Gastrocnemius medialis (tissue), 4 donors: ENCODE data around the gene CTXN2. TPM values are rescaled to one million over a fixed set of nuclear protein-coding genes. Genes with fewer than 3 reads are reported as not detected.

Source experiments
- ATAC-seq, 2 donors: fragments of 150-250 bp; one replicate each; pipeline ENCODE4 v1.9.1; 2016
- DNase-seq, 2 donors: peaks; one replicate each; pipeline ENCODE4 v3.0.0-alpha.2; 2019
- H3K27ac ChIP-seq, 4 donors: fragments of 200-600 bp; sonication (generic); 1 replicate in 1 of 4; 2 replicates in 3 of 4; pipeline ENCODE4 v1.5.1; 2016 to 2018; ENCODE audit warnings: mild to moderate bottlenecking in 2 of 4, moderate library complexity in 1 of 4
- H3K27me3 ChIP-seq, 3 donors: fragments of 200-600 bp; sonication (generic) in 2 of 3; 1 replicate in 1 of 3; 2 replicates in 2 of 3; pipeline versions ENCODE4 v1.5.1 to v1.6.0; 2016 to 2019; ENCODE audit warnings: mild to moderate bottlenecking in 1 of 3, moderate library complexity in 1 of 3
- H3K36me3 ChIP-seq, 2 donors: fragments of 200-600 bp; sonication (generic) in 1 of 2; one replicate each; pipeline ENCODE4 v1.5.1; 2017 to 2018
- H3K4me1 ChIP-seq, 2 donors: fragments of 200-600 bp; sonication (generic) in 1 of 2; one replicate each; pipeline ENCODE4 v1.5.1; 2016 to 2017; ENCODE audit warnings: mild to moderate bottlenecking in 2 of 2
- H3K4me3 ChIP-seq, 4 donors: fragments of 200-600 bp; sonication (generic) in 3 of 4; 1 replicate in 1 of 4; 2 replicates in 3 of 4; pipeline ENCODE4 v1.5.1; 2016 to 2019; ENCODE audit warnings: mild to moderate bottlenecking in 2 of 4
- H3K9me3 ChIP-seq, 3 donors: fragments of 200-600 bp; sonication (generic) in 2 of 3; 1 replicate in 1 of 3; 2 replicates in 2 of 3; pipeline ENCODE4 v1.5.1; 2016 to 2019
- POLR2A ChIP-seq, 2 donors: fragments of 450-650 bp; IDR thresholded peaks; one replicate each; pipeline ENCODE4 v1.6.1; 2017; ENCODE audit warnings: antibody characterized with exemption in 2 of 2, mild to moderate bottlenecking in 2 of 2, moderate library complexity in 2 of 2
- in situ Hi-C, 4 donors: fragments of 200-750 bp; cut with MboI; loops; one replicate each; pipeline versions ENCODE4 v1.15.0 to v1.8.0; 2017; ENCODE audit warnings: low sequenced_read_pairs in 4 of 4
- intact Hi-C: fragments of 100-400 bp; cut with DNase I; formaldehyde crosslinking; loops from one replicate; pipeline ENCODE4 v1.15.1; 2023; ENCODE audit warnings: low total_unique reads
- total RNA-seq, 4 donors: library from RNA; depleted of rRNA; stranded (reverse); fragments of >200 nt; gene quantifications; one replicate each; pipeline versions ENCODE4 v1.1.0 to v1.2.3, GENCODE V29; 2016
- TF ChIP-seq, protein P1 (sequence below), 5 experiments: fragments of 450-650 bp in 3 of 5; fragments of 200-600 bp in 2 of 5; sonication (generic) in 2 of 5; IDR thresholded peaks in 4 of 5; conservative IDR thresholded peaks in 1 of 5; 1 replicate in 4 of 5; 2 replicates in 1 of 5; pipeline ENCODE4 v1.5.1; 2016 to 2019; ENCODE audit warnings: antibody characterized with exemption in 5 of 5, mild to moderate bottlenecking in 3 of 5, moderate library complexity in 3 of 5

The CTXN2 gene
- total RNA-seq, 4 donors from 2014 or later: not detected

DNA sequence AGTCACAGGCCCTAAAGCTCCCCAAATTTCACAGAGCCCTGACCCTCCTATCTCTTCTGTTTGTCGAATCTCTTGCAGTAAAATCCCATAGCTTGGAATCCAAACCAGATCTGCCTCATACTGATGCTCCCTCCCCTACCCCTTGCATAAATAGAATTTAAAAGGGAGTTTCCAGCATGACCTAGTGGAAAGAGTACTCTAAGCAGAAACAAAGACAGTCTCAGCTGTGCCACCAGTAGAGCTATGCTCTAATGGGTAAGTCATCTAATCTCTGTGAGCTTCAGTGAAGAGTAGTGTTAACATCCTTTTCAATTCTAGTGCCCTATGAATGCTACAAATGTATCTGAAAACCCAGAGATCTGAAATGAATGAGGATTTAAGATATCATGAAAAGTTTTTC, 10.6 kb downstream of the CTXN2 start:
- intact Hi-C loops: no loop called here
- no peak for DNase-seq
- no peaks in the 10 kb centered on the region for H3K27me3 ChIP-seq
- in situ Hi-C loops: no loop called here
- no peaks in the 10 kb centered on the region for H3K4me1 ChIP-seq
- no peak for ATAC-seq
- no peaks in the 10 kb centered on the region for H3K36me3 ChIP-seq
- H3K9me3 ChIP-seq: no peaks in the 10 kb centered on the region
- H3K4me3 ChIP-seq: no peak overlapping the region
- H3K27ac ChIP-seq: no peak overlapping the region
- no peak for TF ChIP-seq POLR2A (IDR thresholded peaks at IDR 0.05)
- TF ChIP-seq, protein P1, sequence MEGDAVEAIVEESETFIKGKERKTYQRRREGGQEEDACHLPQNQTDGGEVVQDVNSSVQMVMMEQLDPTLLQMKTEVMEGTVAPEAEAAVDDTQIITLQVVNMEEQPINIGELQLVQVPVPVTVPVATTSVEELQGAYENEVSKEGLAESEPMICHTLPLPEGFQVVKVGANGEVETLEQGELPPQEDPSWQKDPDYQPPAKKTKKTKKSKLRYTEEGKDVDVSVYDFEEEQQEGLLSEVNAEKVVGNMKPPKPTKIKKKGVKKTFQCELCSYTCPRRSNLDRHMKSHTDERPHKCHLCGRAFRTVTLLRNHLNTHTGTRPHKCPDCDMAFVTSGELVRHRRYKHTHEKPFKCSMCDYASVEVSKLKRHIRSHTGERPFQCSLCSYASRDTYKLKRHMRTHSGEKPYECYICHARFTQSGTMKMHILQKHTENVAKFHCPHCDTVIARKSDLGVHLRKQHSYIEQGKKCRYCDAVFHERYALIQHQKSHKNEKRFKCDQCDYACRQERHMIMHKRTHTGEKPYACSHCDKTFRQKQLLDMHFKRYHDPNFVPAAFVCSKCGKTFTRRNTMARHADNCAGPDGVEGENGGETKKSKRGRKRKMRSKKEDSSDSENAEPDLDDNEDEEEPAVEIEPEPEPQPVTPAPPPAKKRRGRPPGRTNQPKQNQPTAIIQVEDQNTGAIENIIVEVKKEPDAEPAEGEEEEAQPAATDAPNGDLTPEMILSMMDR (IDR thresholded peaks at IDR 0.05 in 4 of 5, conservative IDR thresholded peaks at IDR 0.05 in 1 of 5): no peak

DNA sequence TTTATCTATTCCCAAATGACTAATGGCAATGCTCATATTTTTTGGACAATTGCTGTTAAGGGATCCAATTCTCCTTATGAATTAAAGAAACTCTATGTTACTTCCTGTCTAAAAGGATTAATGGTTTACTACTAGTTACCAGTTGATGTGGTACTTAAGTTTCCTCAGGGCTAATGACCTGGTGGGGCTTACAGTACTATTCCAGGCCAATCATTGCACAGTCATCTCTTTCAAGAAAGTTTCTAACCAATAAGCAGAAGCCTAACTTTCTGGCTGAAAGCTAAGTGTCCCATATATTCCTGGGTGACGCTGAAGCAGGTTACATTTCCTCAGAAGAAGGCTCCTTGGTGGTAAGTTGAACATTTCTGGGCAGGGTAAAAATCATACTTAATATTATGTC, 14.5 kb downstream of the CTXN2 start, which contains the start of gene SLC12A1:
SLC12A1 (plus strand) TSS at position 322 of the 400 bp plus-strand sequence. CDS start 1,418 bp downstream, outside the sequence.
- ATAC-seq (no peak), DNase-seq (no peak)
- intact Hi-C loops (no loop called here), in situ Hi-C loops (no loop called here)
- Histone ChIP-seq H3K4me1 (no peaks in the 10 kb centered on the region), H3K4me3 (no peak within 1 kb of the TSS), H3K9me3 (no peaks in the 10 kb centered on the region), H3K36me3 (no peaks in the 10 kb centered on the region), H3K27me3 (no peaks in the 10 kb centered on the region), H3K27ac (no peak within 1 kb of the TSS)
- TF ChIP-seq POLR2A (IDR thresholded peaks at IDR 0.05): no peak
- TF ChIP-seq, protein P1 (IDR thresholded peaks at IDR 0.05 in 4 of 5, conservative IDR thresholded peaks at IDR 0.05 in 1 of 5): no peak

DNA sequence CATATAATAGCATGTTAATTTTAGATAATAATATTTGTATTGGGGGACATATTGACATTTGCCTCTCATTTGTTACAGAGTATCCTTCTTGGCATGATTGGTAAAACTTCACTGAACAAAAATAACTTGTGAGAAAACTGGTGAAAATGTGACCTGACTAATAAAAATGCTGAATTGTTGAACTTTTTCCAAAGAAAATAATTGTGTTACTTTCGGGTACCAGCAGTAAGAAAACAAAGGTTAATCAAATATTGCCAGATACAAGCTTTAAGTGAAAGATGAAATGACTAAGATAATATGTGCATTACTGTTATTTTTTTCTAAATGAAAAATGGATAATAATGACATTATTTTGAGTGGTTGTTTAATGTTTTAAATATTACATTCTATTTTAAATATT, 29.8 kb downstream of the CTXN2 start:
- no peak overlapping the region for H3K27ac ChIP-seq
- no peaks in the 10 kb centered on the region for H3K27me3 ChIP-seq
- TF ChIP-seq POLR2A (IDR thresholded peaks at IDR 0.05): no peak
- TF ChIP-seq, protein P1 (IDR thresholded peaks at IDR 0.05 in 4 of 5, conservative IDR thresholded peaks at IDR 0.05 in 1 of 5): no peak
- no peak for ATAC-seq
- DNase-seq: no peak
- no peaks in the 10 kb centered on the region for H3K36me3 ChIP-seq
- H3K9me3 ChIP-seq: no peaks in the 10 kb centered on the region
- in situ Hi-C loops: no loop called here
- intact Hi-C loops: no loop called here
- no peaks in the 10 kb centered on the region for H3K4me1 ChIP-seq
- H3K4me3 ChIP-seq: no peak overlapping the region

DNA sequence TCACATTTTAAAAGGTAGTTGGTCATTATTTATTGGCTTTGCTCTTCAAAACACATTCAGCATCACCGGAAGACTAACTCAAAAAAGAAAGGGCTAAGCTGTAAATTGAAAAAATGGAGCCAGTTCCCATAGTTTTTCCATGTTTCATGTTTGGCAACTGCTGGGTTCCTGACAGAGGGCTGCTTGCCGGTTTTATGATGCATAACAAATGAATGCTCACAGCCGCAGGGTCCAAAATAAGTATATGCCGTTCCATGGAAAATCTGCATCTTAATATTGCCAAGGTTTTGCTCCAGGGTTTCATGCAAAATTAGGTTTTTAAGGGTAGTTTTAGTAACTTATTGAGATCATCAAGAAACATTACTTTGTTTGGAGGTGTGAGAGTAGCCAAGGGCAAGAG, 30.4 kb downstream of the CTXN2 start:
- no peak for ATAC-seq
- intact Hi-C loops (no loop called here), in situ Hi-C loops (no loop called here)
- H3K27me3 ChIP-seq: no peaks in the 10 kb centered on the region
- no peak overlapping the region for H3K27ac ChIP-seq
- no peaks in the 10 kb centered on the region for H3K9me3 ChIP-seq
- no peak overlapping the region for H3K4me3 ChIP-seq
- no peaks in the 10 kb centered on the region for H3K36me3 ChIP-seq
- H3K4me1 ChIP-seq: no peaks in the 10 kb centered on the region
- TF ChIP-seq POLR2A (IDR thresholded peaks at IDR 0.05): no peak
- TF ChIP-seq, protein P1 (IDR thresholded peaks at IDR 0.05 in 4 of 5, conservative IDR thresholded peaks at IDR 0.05 in 1 of 5): no peak
- no peak for DNase-seq

DNA sequence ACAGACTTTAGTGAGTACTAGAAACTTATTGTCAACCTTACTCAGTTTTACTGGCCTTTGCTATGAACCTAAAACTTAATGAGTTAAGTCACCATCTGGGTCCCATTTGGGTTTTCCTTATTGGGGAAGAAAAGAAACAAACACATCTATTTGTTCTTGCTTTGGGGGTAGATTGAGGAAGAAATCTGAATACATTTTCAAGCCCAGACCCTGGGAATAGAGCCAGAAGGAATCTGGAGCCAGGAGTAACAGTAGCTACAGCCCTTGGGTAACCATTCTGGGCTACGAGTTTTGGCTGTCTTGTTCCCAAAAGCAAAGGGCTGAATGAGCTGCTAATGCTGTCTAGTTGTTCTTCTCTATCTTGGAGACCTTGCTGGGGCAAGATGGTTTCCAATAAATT, 31.2 kb downstream of the CTXN2 start:
- in situ Hi-C loops: no loop called here
- no peak for ATAC-seq
- Histone ChIP-seq H3K27ac (no peak overlapping the region), H3K36me3 (no peaks in the 10 kb centered on the region), H3K4me3 (no peak overlapping the region), H3K27me3 (no peaks in the 10 kb centered on the region), H3K9me3 (no peaks in the 10 kb centered on the region), H3K4me1 (no peaks in the 10 kb centered on the region)
- intact Hi-C loops: no loop called here
- no peak for TF ChIP-seq POLR2A (IDR thresholded peaks at IDR 0.05)
- TF ChIP-seq, protein P1 (IDR thresholded peaks at IDR 0.05 in 4 of 5, conservative IDR thresholded peaks at IDR 0.05 in 1 of 5): no peak
- no peak for DNase-seq
